Natural killer cell (primary cell): ENCODE data around the gene SH3PXD2A. TPM values are rescaled to one million over a fixed set of nuclear protein-coding genes. Genes with fewer than 3 reads are reported as not detected.

Experiments used
- ATAC-seq, 3 donors: fragments of 150-1000 bp in 2 of 3; fragments of 200-7000 bp in 1 of 3; cut with Tn5 transposase; 1 replicate in 1 of 3; 2 replicates in 2 of 3; pipeline ENCODE4 v1.10.0; 2021; ENCODE audit warnings: mild to moderate bottlenecking in 2 of 3, moderate library complexity in 2 of 3
- DNase-seq, 2 donors: peaks; one replicate each; pipeline versions ENCODE4 v3.0.0 to v3.0.0-alpha.2; 2013 to 2021; ENCODE audit warnings: mixed read lengths in 1 of 2
- H3K27ac ChIP-seq: one replicate; pipeline ENCODE4 v1.5.1; 2013; ENCODE audit warnings: mild to moderate bottlenecking, low read length
- H3K27me3 ChIP-seq: one replicate; pipeline ENCODE4 v1.6.1; 2013; ENCODE audit warnings: low read length; ENCODE audit not compliant: control insufficient read depth, insufficient read depth
- H3K36me3 ChIP-seq: one replicate; pipeline ENCODE4 v1.6.1; 2013; ENCODE audit warnings: low read length; ENCODE audit not compliant: control insufficient read depth, insufficient read depth
- H3K4me1 ChIP-seq: one replicate; pipeline ENCODE4 v1.6.1; 2013; ENCODE audit warnings: low read length; ENCODE audit not compliant: control insufficient read depth, insufficient read depth
- H3K4me3 ChIP-seq: one replicate; pipeline ENCODE4 v1.5.1; 2013; ENCODE audit warnings: low read length
- H3K9me3 ChIP-seq: one replicate; pipeline ENCODE4 v1.6.1; 2013; ENCODE audit warnings: low read length; ENCODE audit not compliant: control insufficient read depth, insufficient read depth
- H3K27ac Mint-ChIP-seq, 2 donors: one replicate each; pipeline ENCODE4 v1.8.0; 2022; ENCODE audit warnings: mild to moderate bottlenecking in 2 of 2, mixed read lengths in 2 of 2, moderate library complexity in 1 of 2
- H3K27me3 Mint-ChIP-seq, 2 donors: one replicate each; pipeline ENCODE4 v1.8.0; 2022; ENCODE audit warnings: low read depth in 2 of 2, mixed read lengths in 2 of 2
- H3K36me3 Mint-ChIP-seq: one replicate; pipeline ENCODE4 v1.8.0; 2022; ENCODE audit warnings: mixed read lengths
- H3K4me1 Mint-ChIP-seq, 2 donors: one replicate each; pipeline ENCODE4 v1.8.0; 2022; ENCODE audit warnings: mixed read lengths in 2 of 2
- H3K4me3 Mint-ChIP-seq: one replicate; pipeline ENCODE4 v1.8.0; 2022; ENCODE audit warnings: mild to moderate bottlenecking, moderate library complexity, mixed read lengths
- H3K9me3 Mint-ChIP-seq, 2 donors: one replicate each; pipeline ENCODE4 v1.8.0; 2022; ENCODE audit warnings: mixed read lengths in 2 of 2
- WGBS: methylation state at CpG from one replicate; pipeline ENCODE4 v1.1.7; 2013; ENCODE audit warnings: missing lambda C conversion rate; ENCODE audit not compliant: insufficient coverage; 5-methylcytosine and 5-hydroxymethylcytosine counted together
- intact Hi-C: fragments of 100-400 bp; cut with micrococcal nuclease; formaldehyde crosslinking; loops from one replicate; pipeline ENCODE4 v1.14.2; 2022
- total RNA-seq, 4 donors: library from RNA; stranded (reverse); fragments of 120-200 nt in 1 of 4; gene quantifications; one replicate each; pipeline versions ENCODE4 v1.2.3 to v1.2.4, GENCODE V29; 2013 to 2022
- TF ChIP-seq, protein P1 (sequence below): fragments of 200-600 bp; IDR thresholded peaks from one replicate; pipeline ENCODE4 v1.8.0; 2022; ENCODE audit warnings: antibody characterized with exemption

Gene SH3PXD2A
- total RNA-seq, 3 donors from 2014 or later (not counting 1 experiment from before 2014, with no cell fraction given), result 3.3 to 7.0 (median 4.9) TPM

DNA sequence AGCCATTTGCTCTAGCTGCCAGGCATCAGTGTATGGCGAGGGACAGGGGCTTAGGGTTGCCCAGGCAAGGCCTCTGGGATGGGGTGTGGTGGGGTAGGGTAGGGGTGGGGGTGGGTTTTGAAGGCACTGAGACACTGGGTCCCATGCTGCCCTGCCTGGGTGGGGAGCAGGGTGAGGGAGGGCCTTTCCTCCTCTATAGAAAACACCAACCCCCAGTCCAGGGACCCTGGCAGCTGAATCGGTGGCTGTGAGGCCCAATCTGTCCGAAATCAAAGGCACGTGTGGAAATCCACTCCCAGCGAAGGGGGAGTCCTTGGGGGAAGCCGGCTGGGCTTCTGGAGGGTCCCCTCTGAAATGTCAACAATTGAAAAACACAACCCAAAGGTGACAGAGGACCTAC is 255.5 kb downstream of the SH3PXD2A start:
- no peaks in the 10 kb centered on the region for H3K9me3 Mint-ChIP-seq
- no peaks in the 10 kb centered on the region for H3K27me3 ChIP-seq

DNA sequence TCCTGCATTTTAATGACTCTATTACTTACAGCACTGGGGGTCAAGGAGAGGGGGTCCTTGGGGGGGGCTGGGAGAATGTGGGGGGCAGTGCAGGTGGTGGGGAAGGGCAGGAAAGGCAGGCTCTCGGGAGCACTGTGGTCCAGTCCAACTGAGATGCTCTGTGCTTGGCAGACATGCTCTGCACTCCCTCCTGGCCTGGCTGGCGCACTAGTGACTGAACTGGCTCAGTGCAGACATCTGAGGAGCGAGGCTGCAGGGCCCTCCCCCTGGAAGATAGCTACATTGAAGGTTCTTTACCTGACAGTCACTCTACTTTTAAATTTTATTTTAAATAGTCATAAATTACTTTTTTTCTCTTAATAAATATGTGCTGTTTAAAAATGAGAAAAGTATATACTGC is 256.2 kb downstream of the SH3PXD2A start:
- ATAC-seq (no peak), DNase-seq (no peak)
- no peaks in the 10 kb centered on the region for H3K9me3 ChIP-seq
- no peaks in the 10 kb centered on the region for H3K9me3 Mint-ChIP-seq
- intact Hi-C loops, result no loop called here
- H3K27ac ChIP-seq, result no peak overlapping the region
- H3K36me3 Mint-ChIP-seq, result no peaks in the 10 kb centered on the region
- WGBS, result 87% methylated on average over 3 of the region's 3 CpGs
- no peak overlapping the region for H3K27ac Mint-ChIP-seq
- H3K4me1 ChIP-seq, result no peaks in the 10 kb centered on the region
- no peak overlapping the region for H3K4me3 ChIP-seq
- TF ChIP-seq, protein P1, sequence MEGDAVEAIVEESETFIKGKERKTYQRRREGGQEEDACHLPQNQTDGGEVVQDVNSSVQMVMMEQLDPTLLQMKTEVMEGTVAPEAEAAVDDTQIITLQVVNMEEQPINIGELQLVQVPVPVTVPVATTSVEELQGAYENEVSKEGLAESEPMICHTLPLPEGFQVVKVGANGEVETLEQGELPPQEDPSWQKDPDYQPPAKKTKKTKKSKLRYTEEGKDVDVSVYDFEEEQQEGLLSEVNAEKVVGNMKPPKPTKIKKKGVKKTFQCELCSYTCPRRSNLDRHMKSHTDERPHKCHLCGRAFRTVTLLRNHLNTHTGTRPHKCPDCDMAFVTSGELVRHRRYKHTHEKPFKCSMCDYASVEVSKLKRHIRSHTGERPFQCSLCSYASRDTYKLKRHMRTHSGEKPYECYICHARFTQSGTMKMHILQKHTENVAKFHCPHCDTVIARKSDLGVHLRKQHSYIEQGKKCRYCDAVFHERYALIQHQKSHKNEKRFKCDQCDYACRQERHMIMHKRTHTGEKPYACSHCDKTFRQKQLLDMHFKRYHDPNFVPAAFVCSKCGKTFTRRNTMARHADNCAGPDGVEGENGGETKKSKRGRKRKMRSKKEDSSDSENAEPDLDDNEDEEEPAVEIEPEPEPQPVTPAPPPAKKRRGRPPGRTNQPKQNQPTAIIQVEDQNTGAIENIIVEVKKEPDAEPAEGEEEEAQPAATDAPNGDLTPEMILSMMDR, result no peak
- no peaks in the 10 kb centered on the region for H3K36me3 ChIP-seq
- H3K4me3 Mint-ChIP-seq, result no peak overlapping the region
- H3K4me1 Mint-ChIP-seq, result no peaks in the 10 kb centered on the region
- no peaks in the 10 kb centered on the region for H3K27me3 ChIP-seq
- no peaks in the 10 kb centered on the region for H3K27me3 Mint-ChIP-seq

More for the DNA sequence above, 255.5 kb downstream of the SH3PXD2A start:
- no peak overlapping the region for H3K4me3 ChIP-seq
- 92% methylated on average over 6 of the region's 6 CpGs for WGBS
- Mint-ChIP-seq H3K4me1 (no peaks in the 10 kb centered on the region), H3K27me3 (no peaks in the 10 kb centered on the region), H3K36me3 (no peaks in the 10 kb centered on the region), H3K27ac (no peak overlapping the region), H3K4me3 (no peak overlapping the region)
- intact Hi-C loops, result no loop called here
- no peaks in the 10 kb centered on the region for H3K36me3 ChIP-seq
- TF ChIP-seq, protein P1, result no peak
- H3K27ac ChIP-seq, result no peak overlapping the region
- H3K9me3 ChIP-seq, result no peaks in the 10 kb centered on the region
- no peak for DNase-seq
- no peaks in the 10 kb centered on the region for H3K4me1 ChIP-seq
- no peak for ATAC-seq

DNA sequence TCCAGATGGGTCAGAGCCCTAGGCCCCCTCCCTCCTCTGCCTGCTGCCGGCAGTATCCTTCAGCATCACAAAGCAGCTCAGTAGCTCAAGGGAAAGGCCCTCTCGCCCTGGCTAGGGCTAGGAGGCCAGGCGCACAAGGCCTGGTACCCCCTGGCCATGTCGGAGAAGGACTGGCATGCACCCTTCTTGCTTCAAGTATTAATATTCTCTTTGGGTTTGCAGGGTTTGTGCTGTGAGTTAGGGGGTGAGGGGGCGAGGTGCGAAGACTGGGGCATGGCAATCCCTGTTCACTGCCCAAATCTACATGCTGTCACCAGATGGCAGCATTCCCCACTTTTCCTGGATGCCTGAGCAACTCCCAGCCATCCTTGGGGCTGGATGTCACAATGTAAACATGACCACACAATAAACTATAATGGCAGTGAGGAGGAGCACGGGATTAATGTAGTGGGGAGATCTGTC is 256.7 kb downstream of the SH3PXD2A start:
- intact Hi-C loops, result no loop called here
- H3K36me3 Mint-ChIP-seq, result no peaks in the 10 kb centered on the region
- ATAC-seq (no peak), DNase-seq (peak in 1 of 2 donors; percentile 47)
- H3K4me1 Mint-ChIP-seq, result no peaks in the 10 kb centered on the region
- no peaks in the 10 kb centered on the region for H3K36me3 ChIP-seq
- no peaks in the 10 kb centered on the region for H3K9me3 Mint-ChIP-seq
- TF ChIP-seq, protein P1, result no peak
- no peaks in the 10 kb centered on the region for H3K27me3 ChIP-seq
- no peak overlapping the region for H3K4me3 ChIP-seq
- no peaks in the 10 kb centered on the region for H3K27me3 Mint-ChIP-seq
- 83% methylated on average over 6 of the region's 7 CpGs for WGBS
- H3K9me3 ChIP-seq, result no peaks in the 10 kb centered on the region
- no peak overlapping the region for H3K27ac Mint-ChIP-seq
- no peak overlapping the region for H3K27ac ChIP-seq
- H3K4me3 Mint-ChIP-seq, result no peak overlapping the region
- no peaks in the 10 kb centered on the region for H3K4me1 ChIP-seq

DNA sequence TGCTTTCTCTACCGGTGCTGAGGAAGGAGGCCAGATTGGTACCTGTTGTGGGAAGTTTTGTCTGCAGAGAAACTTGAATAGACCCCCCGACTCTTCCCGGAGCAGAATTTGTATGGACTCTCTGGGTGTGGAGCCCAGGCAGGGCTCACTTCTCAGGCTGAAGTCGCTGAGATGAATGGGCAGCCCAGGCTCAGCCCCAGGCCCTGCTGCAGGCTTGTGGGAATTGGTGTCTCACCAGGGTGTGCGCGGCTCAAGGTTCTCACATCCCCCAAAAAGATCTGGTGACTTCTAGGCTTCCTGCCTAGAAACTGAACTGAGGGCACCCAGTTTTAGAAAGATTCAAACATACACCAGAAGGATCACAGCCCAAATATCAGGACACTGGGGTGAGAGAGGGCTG is 258.4 kb downstream of the SH3PXD2A start:
- Mint-ChIP-seq H3K9me3 (no peaks in the 10 kb centered on the region), H3K27ac (no peak overlapping the region), H3K4me3 (no peak overlapping the region), H3K4me1 (no peaks in the 10 kb centered on the region), H3K36me3 (no peaks in the 10 kb centered on the region), H3K27me3 (no peaks in the 10 kb centered on the region)
- H3K4me1 ChIP-seq, result no peaks in the 10 kb centered on the region
- H3K9me3 ChIP-seq, result no peaks in the 10 kb centered on the region
- no peak overlapping the region for H3K4me3 ChIP-seq
- H3K27me3 ChIP-seq, result no peaks in the 10 kb centered on the region
- 92% methylated on average over 6 of the region's 6 CpGs for WGBS
- no peak for ATAC-seq
- H3K36me3 ChIP-seq, result no peaks in the 10 kb centered on the region
- intact Hi-C loops, result no loop called here
- H3K27ac ChIP-seq, result no peak overlapping the region
- TF ChIP-seq, protein P1, result no peak
- DNase-seq, result no peak
